GM21723 (cell line): ENCODE results near the gene RGS3.

Experiments
- ATAC-seq: cut with Tn5 transposase; IDR thresholded peaks from one replicate; pipeline ENCODE4 v1.9.1; 2021; ENCODE audit warnings: mild to moderate bottlenecking, moderate library complexity; ENCODE audit not compliant: unreplicated experiment

The RGS3 gene

DNA sequence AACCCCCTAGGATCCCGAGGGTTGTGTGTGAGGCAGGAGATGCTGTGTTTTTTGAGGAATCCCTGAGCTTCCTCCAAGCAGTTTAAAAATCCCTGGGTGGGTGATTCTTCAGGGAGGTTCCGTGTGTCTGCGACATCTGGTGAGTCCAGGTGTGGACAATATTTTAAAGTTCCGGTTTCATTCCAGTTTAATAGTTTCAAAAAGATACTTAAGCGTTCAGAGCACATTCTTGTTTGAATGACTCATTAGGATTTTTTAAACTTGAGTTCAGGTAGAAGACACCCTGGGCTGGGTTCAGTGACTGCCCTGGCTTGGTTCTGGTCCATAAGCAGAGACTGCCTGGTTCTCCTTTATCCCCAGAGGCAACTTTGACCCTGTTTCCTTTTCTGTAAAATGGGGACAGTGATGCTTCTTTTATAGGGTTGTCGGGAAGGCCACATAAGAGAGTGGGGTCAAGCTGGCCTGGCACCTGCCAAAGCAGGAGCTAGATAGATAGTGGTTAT, 119.2 kb downstream of the RGS3 start:
- no peak for ATAC-seq

DNA sequence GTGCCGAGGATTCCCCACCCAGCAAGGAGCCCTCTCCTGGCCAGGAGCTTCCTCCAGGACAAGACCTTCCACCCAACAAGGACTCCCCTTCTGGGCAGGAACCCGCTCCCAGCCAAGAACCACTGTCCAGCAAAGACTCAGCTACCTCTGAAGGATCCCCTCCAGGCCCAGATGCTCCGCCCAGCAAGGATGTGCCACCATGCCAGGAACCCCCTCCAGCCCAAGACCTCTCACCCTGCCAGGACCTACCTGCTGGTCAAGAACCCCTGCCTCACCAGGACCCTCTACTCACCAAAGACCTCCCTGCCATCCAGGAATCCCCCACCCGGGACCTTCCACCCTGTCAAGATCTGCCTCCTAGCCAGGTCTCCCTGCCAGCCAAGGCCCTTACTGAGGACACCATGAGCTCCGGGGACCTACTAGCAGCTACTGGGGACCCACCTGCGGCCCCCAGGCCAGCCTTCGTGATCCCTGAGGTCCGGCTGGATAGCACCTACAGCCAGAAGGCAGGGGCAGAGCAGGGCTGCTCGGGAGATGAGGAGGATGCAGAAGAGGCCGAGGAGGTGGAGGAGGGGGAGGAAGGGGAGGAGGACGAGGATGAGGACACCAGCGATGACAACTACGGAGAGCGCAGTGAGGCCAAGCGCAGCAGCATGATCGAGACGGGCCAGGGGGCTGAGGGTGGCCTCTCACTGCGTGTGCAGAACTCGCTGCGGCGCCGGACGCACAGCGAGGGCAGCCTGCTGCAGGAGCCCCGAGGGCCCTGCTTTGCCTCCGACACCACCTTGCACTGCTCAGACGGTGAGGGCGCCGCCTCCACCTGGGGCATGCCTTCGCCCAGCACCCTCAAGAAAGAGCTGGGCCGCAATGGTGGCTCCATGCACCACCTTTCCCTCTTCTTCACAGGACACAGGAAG, 120.2 kb downstream of the RGS3 start:
- no peak for ATAC-seq

DNA sequence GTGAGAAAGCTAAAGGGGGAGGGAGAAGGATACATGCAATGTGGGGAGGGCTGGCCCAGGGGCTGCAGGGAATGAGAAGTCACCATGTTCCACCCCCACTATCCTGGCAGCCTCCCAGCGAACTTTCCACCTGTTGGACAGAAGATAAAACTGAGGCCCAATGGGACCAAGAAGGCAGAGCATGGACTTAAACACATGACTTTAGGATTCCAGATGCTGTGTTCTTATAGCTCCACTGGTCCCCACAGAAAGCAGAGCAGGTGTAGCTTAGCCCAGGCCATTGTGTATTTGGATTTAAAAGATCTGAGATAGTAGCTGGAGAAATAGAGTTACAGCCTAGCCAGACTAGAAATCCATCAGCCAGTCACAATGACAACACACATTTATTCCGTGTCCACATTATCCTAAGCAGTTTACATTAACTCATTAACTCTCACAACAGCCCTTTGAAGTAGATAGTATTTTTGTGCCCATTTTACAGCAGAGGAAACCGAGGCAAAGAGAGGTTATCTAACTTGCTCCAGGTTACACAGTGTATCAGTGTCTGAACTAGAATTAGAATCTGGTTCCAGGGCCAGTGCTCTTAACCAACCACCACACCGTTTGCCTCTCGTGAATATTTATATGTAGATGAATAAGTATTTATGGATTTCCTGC, 121.0 kb downstream of the RGS3 start:
- ATAC-seq, result no peak

DNA sequence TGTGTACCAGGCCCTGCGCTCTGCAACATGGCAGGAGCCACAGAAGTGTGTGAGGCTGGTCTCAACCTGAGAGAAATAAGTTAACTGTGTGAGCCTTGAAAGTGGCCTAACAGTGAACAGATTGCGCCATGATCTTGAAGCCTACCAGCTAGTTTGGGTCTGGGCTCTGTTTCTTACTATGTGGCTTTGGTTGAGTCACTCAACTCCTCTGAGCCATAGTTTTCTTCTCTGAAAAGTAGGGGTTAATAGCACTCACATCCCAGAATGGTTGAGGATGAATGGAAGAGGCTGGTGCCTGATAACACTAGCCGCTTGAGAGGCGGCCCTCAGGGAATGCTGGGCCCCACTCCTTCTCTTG, 121.5 kb downstream of the RGS3 start:
- ATAC-seq, result no peak

DNA sequence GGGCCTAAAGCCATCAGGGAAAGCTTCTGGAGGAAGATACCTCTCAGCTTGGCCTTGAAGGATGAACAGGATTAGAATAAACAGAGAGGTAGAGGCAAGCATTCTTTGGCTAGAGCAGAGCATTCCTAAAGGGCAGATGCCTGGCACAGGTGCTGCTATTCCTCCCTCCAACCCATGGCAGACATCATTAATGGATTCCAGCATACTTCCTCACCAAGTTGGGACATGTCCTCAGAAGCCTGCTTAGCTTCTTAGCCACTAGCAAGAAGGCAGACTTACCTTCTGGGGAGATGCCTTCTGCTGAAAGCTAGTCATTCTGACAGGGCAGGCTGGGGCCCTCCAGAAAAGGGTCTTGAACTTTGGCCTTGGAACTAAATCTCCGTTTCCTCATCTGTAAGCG, 122.0 kb downstream of the RGS3 start:
- ATAC-seq, result no peak

DNA sequence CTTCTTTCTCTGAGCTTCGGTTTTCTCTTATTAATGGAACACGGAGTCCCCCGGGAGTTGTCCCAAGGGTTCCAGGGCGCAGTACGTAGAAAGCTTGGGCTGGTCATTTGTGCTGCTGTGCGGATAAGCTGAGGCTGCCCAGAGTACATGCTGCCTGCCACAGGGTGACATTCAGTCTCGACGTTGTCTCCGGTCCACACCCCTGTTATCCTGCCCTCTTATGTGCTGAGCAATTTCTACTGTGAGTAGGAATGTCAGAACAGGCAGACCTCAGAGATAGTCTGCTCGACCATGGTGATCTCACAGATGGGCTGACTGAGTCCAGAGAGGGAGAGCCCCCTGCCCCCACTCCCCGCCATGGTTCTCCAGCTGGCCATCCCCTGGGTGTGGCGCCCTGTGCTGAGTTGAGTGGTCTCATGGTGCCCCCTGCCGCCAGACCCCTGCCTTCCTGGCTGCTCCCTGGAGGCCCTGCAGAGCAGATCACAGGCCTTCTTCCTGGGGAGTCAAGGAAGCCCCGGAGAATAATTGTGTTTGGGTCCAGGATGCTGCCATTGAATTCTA, 124.0 kb downstream of the RGS3 start:
- ATAC-seq, result no peak

DNA sequence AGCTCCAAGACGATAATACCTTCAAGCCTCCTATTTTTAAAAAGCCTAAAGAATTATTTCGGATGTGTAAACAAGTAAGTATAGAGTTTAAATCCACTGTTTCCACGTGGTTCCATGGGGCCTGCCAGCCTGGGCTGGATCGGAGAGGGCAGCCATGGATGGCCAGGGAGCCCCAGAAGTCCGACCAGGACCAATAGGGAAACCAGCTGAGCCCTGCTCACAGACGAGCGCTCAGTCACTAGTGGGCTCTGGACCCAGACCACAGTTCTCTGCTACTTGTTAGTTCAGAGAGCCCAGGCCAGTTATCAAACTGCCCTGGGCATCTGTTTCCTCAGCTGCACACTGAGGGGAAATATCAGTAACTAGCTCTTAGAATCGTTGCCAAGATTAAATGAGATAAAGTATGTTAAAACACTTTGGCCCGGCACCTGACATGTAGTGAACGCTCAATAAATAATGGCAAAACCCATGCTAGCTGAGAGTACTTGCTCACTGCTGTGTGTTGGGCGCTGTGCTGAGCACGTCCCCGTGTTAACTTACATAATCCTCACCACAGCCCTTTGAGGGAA, 124.8 kb downstream of the RGS3 start:
- ATAC-seq, result no peak

DNA sequence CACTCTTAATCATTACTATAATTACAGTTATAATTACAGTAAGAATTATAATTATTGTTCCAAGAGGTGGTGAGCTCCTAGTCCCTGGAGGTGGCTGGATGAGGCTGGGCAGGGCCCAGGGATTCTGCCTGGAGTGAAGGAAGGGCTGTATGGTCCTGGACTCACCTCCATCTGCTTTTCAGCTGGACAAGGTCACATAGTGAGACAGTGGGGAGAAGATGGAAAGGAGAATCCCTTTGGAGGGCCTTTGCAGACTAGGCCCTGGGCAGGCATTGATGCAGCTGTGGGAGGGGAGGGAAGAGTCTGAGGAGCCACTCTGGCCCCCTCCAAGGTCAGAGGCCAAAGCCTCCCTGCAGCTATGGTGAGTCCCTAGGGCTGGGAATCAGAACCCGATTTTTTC, 125.4 kb downstream of the RGS3 start:
- no peak for ATAC-seq

DNA sequence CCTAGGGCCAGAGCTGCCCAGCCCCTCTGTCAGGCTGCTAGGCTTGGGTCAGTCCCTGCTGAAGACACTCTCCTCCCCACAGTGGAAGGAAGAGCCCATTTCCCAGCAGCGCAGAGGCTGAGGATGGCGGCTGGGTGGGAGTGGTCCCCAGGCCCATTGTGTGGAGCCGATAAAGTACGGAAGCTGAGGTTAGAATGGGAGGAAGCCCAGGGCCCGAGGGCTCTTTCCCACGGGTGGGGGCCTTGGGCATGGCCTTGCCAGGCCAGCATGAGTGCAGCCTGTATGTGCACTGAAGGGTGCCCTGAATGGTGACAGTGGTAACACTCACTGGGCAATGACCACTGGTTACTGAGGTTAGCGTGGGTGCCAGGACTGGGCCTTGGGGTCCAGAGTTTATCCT, 125.9 kb downstream of the RGS3 start:
- no peak for ATAC-seq

DNA sequence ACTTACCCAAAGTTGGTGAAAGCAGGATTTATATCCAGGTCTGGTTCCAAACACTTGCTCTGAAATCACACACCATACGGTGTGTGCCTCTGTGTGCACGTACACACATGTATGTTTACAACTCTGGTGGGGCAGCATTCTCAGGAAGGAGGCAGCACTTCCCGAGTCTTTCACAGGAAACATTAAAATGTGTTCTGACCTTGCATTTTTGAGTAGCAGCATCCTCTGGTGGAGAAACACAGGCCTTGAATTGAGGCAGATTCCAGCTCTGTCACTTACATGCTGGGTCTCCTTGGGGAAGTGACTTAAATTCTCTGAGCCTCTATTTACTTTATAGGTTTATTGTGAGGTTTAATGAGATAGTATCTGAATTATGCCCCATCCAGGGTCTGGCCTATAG, 126.4 kb downstream of the RGS3 start:
- no peak for ATAC-seq

DNA sequence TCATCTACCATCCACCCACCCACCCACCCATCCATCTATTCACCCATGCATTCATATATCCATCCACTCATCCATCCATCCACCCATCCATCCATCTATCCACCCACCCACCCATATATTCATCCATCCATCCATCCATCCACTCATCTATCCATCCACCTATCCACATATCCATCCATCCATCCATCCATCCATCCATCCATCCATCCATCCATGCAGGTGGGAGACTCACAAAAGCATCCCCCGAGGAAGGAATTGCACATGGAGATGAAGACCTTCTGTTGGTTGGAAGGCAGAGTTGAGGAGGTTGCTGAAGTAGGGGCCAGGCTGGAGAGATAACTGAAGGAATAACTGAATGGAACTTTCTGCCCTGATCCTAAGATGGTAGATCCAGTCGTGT, 126.9 kb downstream of the RGS3 start:
- no peak for ATAC-seq

DNA sequence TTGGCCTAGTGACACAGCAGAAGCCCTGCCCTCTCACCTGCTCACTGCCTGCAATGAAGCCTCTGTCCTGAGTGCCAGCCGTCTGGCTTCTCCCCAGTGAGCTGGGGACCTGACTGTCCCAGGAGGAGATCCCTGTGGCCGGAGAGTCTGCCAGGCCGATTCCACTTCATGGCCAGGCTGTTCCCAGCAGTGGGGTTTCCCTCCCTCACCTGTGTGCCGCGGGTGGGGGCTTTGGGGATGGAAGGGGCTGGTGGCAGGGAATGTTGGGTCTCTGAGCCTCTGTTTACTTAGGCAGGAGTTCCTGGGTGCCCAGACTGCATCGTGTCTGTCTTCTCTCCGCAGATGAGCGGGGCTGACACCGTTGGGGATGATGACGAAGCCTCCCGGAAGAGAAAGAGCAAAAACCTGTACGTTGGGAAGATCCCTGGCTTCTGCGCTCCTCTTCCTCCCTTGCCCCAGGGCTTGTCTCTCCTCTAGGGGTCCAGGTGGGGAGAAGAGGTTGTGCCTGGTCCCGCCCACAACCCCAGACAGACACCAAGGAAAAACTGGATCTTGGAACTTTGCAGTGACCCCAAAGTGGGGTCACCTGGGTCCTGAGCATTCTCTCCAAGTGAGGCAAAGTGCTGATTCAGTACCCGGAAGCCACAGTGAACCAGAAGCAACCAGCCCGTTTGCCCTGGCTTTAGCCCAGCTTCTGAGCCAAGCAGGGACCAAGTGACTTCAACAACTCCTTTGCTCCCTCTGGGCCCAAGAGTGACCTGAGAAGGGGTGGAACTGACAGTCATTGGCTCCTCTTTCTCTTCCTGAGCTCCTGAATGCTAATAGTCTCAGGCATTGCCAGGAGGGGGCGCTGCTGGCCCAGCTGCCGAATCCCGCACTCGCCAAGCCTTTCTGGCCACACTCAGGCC, 127.7 kb downstream of the RGS3 start:
- peak; percentile 57 for ATAC-seq

DNA sequence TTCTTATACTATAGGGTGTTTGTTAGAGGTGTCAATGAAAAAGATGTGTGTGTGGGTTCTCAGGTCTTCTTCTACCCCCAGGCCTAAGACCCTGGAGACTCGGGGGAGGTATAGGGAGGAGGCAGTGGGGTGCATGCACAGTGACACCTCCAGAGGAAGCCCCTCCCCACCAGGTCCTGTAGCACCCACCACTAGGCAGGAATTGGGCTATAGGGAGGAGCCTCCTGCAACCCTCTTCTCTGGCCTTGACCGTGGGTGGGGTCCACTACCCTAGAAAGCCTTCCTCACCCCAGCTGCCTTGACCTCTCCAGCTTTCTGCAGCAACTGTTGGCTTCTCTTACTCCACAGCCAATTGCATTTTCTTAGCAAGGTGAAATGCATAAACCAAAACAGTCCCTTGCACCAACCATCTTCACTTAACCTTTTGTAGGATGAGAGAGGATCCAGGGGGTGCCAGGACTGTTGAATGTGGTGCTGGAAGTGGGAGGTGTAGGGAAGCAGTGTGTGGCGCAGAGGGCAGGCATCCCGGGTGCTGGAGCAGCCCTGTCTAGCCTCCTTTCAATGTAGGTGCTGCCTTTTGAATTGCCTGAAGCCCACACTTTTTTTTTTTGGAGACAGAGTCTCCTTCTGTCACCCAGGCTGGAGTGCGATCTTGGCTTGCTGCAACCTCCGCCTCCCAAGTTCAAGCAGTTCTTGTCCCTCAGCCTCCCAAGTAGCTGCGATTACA, 128.5 kb downstream of the RGS3 start:
- ATAC-seq, result peak; percentile 11

DNA sequence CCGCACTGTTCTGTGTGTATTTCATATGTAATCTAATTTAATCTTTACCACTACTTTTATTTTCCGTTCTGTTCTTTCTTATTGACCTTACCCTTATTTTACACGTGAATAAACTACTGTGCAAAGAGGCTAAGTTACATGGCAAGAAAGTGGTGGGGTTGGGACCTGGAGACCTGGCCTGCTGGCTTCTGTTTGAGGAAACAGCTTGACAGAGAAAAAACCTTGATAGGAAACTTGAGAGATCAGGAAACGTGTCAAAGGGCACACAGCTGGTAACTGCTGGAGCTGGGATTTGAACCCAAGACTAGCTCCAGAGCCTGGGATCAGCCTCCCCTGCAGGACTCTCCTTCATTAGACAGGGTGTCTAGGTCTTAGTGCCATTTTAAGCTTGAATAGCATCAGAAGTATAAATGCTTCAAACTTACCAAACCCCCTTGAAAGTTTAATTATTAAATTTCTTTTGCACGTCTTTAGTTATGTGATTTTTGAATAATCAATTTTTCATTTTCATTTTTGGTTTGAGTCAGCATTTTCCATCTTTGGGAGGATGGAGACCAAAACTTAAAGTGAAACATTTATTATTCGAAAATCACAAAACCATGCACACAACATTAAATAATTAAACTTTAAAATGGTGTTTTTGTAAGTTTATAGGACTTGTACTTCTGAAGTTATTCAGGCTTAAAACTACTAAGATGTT, 129.5 kb downstream of the RGS3 start:
- no peak for ATAC-seq

DNA sequence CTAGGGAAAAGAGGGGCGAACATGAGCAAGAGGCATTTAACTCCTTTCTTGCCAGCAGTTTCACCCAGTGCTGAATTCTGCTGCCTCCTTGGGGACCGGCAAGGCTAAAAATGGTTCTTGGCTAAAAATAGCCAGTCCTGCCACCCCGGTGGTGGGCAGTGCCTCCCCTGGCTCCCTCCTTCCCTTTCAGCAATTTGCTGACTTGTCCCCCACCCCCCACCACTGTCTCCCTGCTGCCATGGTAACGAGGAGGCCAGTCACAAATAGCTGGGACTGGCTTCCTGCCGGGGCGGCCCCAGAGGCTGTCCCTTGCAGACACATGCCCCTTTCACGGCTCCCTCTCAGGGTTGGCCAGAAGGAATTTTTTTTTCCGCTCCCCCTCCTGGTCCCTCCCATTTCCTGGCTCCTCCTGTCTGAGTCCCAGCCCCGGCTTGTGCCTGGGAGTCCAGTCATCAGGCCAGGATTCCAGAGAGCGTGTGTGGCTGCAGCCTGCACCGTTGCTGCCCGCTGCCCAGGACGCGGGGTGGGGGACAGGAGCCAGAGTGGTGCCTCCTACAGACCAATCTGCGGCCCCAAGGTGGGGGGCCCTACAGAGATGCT, 130.3 kb downstream of the RGS3 start:
- ATAC-seq, result peak; percentile 57

DNA sequence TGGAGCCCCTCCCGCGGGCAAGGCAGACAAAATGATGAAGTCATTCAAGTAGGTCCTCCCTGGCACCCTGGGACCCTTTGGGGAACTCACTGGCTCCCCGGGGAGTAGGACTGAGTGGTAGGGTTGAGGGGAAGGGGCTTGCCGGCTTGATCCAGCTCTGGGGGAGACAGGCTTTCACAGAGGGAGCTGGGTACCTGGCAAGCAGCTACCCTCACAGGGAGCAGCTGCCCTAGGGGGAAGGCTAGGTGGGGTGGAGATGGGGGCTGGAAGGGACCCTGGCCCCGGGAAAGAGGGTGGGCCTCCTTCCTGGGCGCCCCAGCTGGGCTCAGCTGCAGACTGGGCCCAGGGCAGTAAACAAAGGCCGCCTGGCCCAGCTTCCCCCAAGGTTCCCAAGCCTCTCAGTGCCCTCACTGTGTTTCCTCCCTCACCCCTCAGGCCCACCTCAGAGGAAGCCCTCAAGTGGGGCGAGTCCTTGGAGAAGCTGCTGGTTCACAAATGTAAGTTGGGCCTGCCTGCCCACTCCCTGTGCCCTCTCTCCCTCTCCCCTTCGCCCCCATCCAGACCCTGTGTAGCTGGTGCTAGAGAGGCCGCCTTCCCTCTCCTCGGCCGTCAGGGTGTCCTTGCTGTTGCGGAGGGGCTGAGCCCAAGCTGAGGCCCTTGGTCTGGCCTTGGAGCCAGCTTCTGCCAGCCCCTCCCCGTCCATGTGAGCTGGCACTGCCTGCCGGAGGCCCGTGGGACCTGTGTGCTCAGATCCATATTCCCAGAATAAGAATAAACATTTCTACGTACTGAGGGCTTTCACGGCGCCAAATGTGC, 131.2 kb downstream of the RGS3 start:
- ATAC-seq, result no peak

DNA sequence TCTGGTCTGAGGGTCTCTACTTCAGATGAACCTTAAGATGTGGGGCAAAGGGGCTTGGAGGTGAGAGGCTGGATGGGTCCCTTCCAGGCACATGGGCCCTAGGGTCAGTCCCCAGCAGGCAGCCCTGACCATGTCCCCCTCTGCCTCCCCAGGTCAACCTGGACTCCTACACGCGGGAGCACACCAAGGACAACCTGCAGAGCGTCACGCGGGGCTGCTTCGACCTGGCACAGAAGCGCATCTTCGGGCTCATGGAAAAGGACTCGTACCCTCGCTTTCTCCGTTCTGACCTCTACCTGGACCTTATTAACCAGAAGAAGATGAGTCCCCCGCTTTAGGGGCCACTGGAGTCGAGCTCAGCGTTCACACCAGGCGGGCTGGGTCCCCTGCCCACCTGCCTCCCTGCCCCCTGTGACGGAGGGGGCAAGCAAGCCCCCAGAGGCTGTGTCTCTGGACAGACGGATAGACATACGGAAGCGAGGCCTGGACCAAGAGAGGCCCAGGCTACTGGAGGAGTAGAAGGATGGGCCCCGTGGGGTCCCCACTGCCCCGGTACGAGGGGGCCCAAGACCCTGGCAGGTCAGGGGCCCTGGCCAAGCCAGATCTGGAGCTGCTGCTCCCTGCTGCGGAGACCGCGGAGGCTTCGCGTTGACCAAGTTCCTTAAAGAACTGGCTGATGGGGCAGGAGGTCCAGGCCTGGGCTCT, 133.2 kb downstream of the RGS3 start:
- no peak for ATAC-seq
